K562 (cell line): ENCODE results near the gene LPCAT3. TPM values are rescaled to one million over a fixed set of nuclear protein-coding genes. Genes with fewer than 3 reads are reported as not detected.

ENCODE experiments used
- ATAC-seq: fragments of 200-7000 bp; cut with Tn5 transposase; 3 replicates; pipeline ENCODE4 v1.9.1; 2020; ENCODE audit warnings: moderate library complexity
- BruUV-seq: library from RNA; stranded (reverse); fragments of 400-500 nt; replicated peaks from 2 replicates; lab custom pipeline; 2021; lab: Mats Ljungman, UMichigan
- CTCF ChIA-PET: fragments of 300-600 bp; formaldehyde crosslinking; extraction: SDS; loops from one replicate; lab custom pipeline; 2021; ENCODE audit warnings: low intra/inter-chr PET ratio; lab: Yijun Ruan, JAX
- POLR2A ChIA-PET: fragments of 300-600, 350-650 bp; sonication (Branson Sonifier 250); formaldehyde crosslinking; extraction: SDS; loops from one replicate; lab custom pipeline; 2021; ENCODE audit warnings: antibody characterized with exemption, inconsistent platforms; lab: Yijun Ruan, JAX
- DNase-seq, 4 experiments: peaks; one replicate each; pipeline versions ENCODE4 v3.0.0 to v3.0.0-alpha.2; 2011 to 2018; ENCODE audit warnings: low spot score in 3 of 4, mixed read lengths in 3 of 4; ENCODE audit errors: extremely low read depth in 1 of 4
- FAIRE-seq: peaks from 2 replicates; lab custom pipeline; 2011; peaks lifted over from hg19 to GRCh38; lab: Jason Lieb, UNC
- H2AFZ ChIP-seq: 2 replicates; pipeline ENCODE4 v1.6.0; 2011; ENCODE audit warnings: low read depth, low read length, control low read depth, inconsistent platforms
- H3K27ac ChIP-seq: fragments of 200-600 bp; 3 replicates; pipeline ENCODE4 v1.8.0; 2011; ENCODE audit warnings: low read depth, mild to moderate bottlenecking, control low read depth, inconsistent platforms, low read length, moderate library complexity, mixed read lengths; ENCODE audit errors: extremely low read depth
- H3K27me3 ChIP-seq, 2 experiments: fragments of 300-600 bp in 1 of 2; 2 replicates in 1 of 2; 3 replicates in 1 of 2; pipeline versions ENCODE4 v1.6.0 to v1.8.0; 2011; ENCODE audit warnings: inconsistent platforms in 2 of 2, low read length in 2 of 2, mild to moderate bottlenecking in 1 of 2, mixed read lengths in 1 of 2, moderate library complexity in 1 of 2; ENCODE audit not compliant: control insufficient read depth in 2 of 2, insufficient read depth in 2 of 2
- H3K36me3 ChIP-seq: fragments of 300-600 bp; 3 replicates; pipeline ENCODE4 v1.8.0; 2011; ENCODE audit warnings: mild to moderate bottlenecking, low read length, inconsistent platforms; ENCODE audit not compliant: control insufficient read depth, insufficient read depth
- H3K4me1 ChIP-seq, 2 experiments: fragments of 200-600 bp in 1 of 2; replicated peaks in 1 of 2; 2 replicates in 1 of 2; 3 replicates in 1 of 2; pipeline versions ENCODE4 v1.5.1 to v1.8.0; 2011; ENCODE audit warnings: inconsistent platforms in 2 of 2, low read length in 2 of 2, mild to moderate bottlenecking in 1 of 2, mixed read lengths in 1 of 2, moderate library complexity in 1 of 2; ENCODE audit not compliant: control insufficient read depth in 2 of 2, insufficient read depth in 2 of 2
- H3K4me2 ChIP-seq: 2 replicates; pipeline ENCODE4 v1.6.1; 2011; ENCODE audit warnings: low read length, control low read depth, inconsistent platforms, mixed read lengths; ENCODE audit not compliant: insufficient read depth
- H3K4me3 ChIP-seq: fragments of 200-600 bp; sonication (generic), shearing (Covaris generic); 2 replicates; pipeline ENCODE4 v1.5.1; 2016; ENCODE audit warnings: control low read depth, inconsistent platforms
- H3K79me2 ChIP-seq: fragments of 200-600 bp; 3 replicates; pipeline ENCODE4 v1.8.0; 2011; ENCODE audit warnings: low read length, inconsistent platforms; ENCODE audit not compliant: control insufficient read depth, insufficient read depth
- H3K9ac ChIP-seq, 2 experiments: 2 replicates each; pipeline versions ENCODE4 v1.6.0 to v1.6.1; 2011; ENCODE audit warnings: low read depth in 2 of 2, low read length in 2 of 2, control low read depth in 1 of 2, inconsistent platforms in 1 of 2, mild to moderate bottlenecking in 1 of 2, mixed read lengths in 1 of 2; ENCODE audit not compliant: insufficient read depth in 1 of 2
- H3K9me1 ChIP-seq: one replicate; pipeline ENCODE4 v1.6.0; 2011; ENCODE audit warnings: inconsistent platforms, mild to moderate bottlenecking, low read length, moderate library complexity; ENCODE audit not compliant: control insufficient read depth, insufficient read depth
- H3K9me3 ChIP-seq: replicated peaks from 2 replicates; pipeline ENCODE4 v1.5.1; 2011; ENCODE audit warnings: low read depth, low read length, inconsistent platforms; ENCODE audit not compliant: control insufficient read depth, insufficient read depth
- H4K20me1 ChIP-seq: replicated peaks from 2 replicates; pipeline ENCODE4 v1.6.1; 2011; ENCODE audit warnings: low read length, inconsistent platforms, mixed read lengths; ENCODE audit not compliant: control insufficient read depth, insufficient read depth
- ARID1B ChIP-seq: fragments of 450-650 bp; IDR thresholded peaks from 2 replicates; pipeline ENCODE4 v1.6.1; 2016; ENCODE audit warnings: antibody characterized with exemption, mild to moderate bottlenecking, inconsistent platforms
- E2F3 ChIP-seq: fragments of 250-450 bp; sonication (Bioruptor Pico); IDR thresholded peaks from 2 replicates; pipeline ENCODE4 v1.4.0; 2020; ENCODE audit warnings: mild to moderate bottlenecking
- MGA ChIP-seq: fragments of 450-650 bp; IDR thresholded peaks from 2 replicates; pipeline ENCODE4 v1.6.1; 2016; ENCODE audit warnings: mild to moderate bottlenecking, moderate library complexity
- NR3C1 ChIP-seq: sonication (generic); formaldehyde crosslinking; IDR thresholded peaks from 2 replicates; pipeline ENCODE4 v1.8.1; 2022; ENCODE audit warnings: missing genetic modification reagents
- RBFOX2 ChIP-seq: fragments of 200-400 bp; formaldehyde crosslinking; IDR thresholded peaks from 2 replicates; pipeline ENCODE4 v1.6.1; 2017; ENCODE audit warnings: low read depth, mild to moderate bottlenecking, low read length, moderate library complexity
- WGBS: fragments of 100-300 bp; shearing (Covaris generic); methylation state at CpG from one replicate; pipeline ENCODE4 v1.1.6; 2016; ENCODE audit warnings: low coverage, mixed read lengths; ENCODE audit not compliant: insufficient coverage; ENCODE audit errors: missing lambda C conversion rate; 5-methylcytosine and 5-hydroxymethylcytosine counted together
- in situ Hi-C: fragments of 300-500 bp; cut with MboI; formaldehyde crosslinking; loops from 4 replicates; pipeline ENCODE4 v1.15.0; 2018; ENCODE audit warnings: inconsistent platforms, mixed read lengths
- intact Hi-C: fragments of 100-400 bp; cut with micrococcal nuclease; formaldehyde crosslinking; loops from 2 replicates; pipeline ENCODE4 v1.14.2; 2022
- polyA plus RNA-seq, 8 experiments: library from polyadenylated mRNA; depleted of rRNA in 4 of 8; stranded (reverse) in 5 of 8; unstranded in 3 of 8; fragments of >200 nt; fragmentation: Nextera tagmentation in 2 of 8; fragmentation: Illumina TruSeq in 1 of 8; extraction: Ambion mirVana in 2 of 8; extraction: Trizol in 1 of 8; gene quantifications; 2 replicates each; pipeline versions ENCODE4 v1.2.1 to v1.2.3, GENCODE V29; 2011 to 2014; ENCODE audit warnings: inconsistent platforms in 1 of 8, missing spikeins in 1 of 8
- total RNA-seq, 7 experiments: library from RNA; depleted of rRNA in 6 of 7; stranded (reverse); fragments of >200 nt in 6 of 7; fragmentation: Illumina TruSeq in 2 of 7; extraction: Trizol in 2 of 7; gene quantifications; 2 replicates each; pipeline versions ENCODE4 v1.2.1 to v1.2.3, GENCODE V29; 2011 to 2021; ENCODE audit warnings: low replicate concordance in 1 of 7
- TF ChIP-seq, protein P1 (sequence below): conservative IDR thresholded peaks from 2 replicates; pipeline ENCODE4 v1.6.1; 2011; ENCODE audit warnings: low read depth, mild to moderate bottlenecking, low read length; ENCODE audit not compliant: control insufficient read depth
- TF ChIP-seq, protein P2 (sequence below): fragments of 250-450 bp; sonication (Bioruptor Pico); IDR thresholded peaks from 2 replicates; pipeline ENCODE4 v1.4.0; 2020; ENCODE audit warnings: mild to moderate bottlenecking

The LPCAT3 gene
- total and polyA plus RNA-seq, 9 of the 15 experiments (the other 6 are each of a cell fraction or from before 2014, with no cell fraction given): 4.9 to 52.5 (median 25.3) TPM

GRCh38 chr12:6961278-6961694, 57.0 kb downstream of the LPCAT3 start:
- no peaks in the 10 kb centered on the region for H3K9me1 ChIP-seq
- in situ Hi-C loops: no loop called here
- H3K9me3 ChIP-seq: no peaks in the 10 kb centered on the region
- ChIA-PET POLR2A (interaction anchor here (0.6 to 8.0 kb wide), 15 partner anchors 9 to 407 kb away, joined by 3 to 98 read pairs (median 4); partner anchors contain the start of genes C12orf57, LPCAT3, RNU7-1 and SPSB2), CTCF (interaction anchor here (0.5 to 1.8 kb wide), 3 partner anchors 17 to 92 kb away, joined by 3 to 13 read pairs (median 5); partner anchors contain the start of genes C12orf57 and RNU7-1)
- no peaks in the 10 kb centered on the region for H4K20me1 ChIP-seq
- peak; percentile 8; the same call in 2 of the 3 replicates for ATAC-seq
- peak overlapping the region; percentile 96 for H3K27ac ChIP-seq
- DNase-seq: peak; percentile 51 to 70 (median 62)
- peaks cover 18% of the 10 kb centered on the region; the same call in 2 of the 3 replicates for H3K36me3 ChIP-seq
- H3K4me3 ChIP-seq: peak overlapping the region; percentile 42
- 3% methylated on average over 23 of the region's 24 CpGs for WGBS
- H3K79me2 ChIP-seq: peaks cover 10% of the 10 kb centered on the region; the same call in 2 of the 3 replicates
- peak overlapping the region; percentile 92 to 96 for H3K9ac ChIP-seq
- H3K27me3 ChIP-seq: no peaks in the 10 kb centered on the region
- H2AFZ ChIP-seq: peak overlapping the region; percentile 89
- intact Hi-C loops: loop anchor here (10.0 kb wide), 1 partner anchor 224 kb away; the partner anchor contains the start of gene PEX5
- TSS peak; percentile 81 for BruUV-seq
- peaks cover 44 to 69% of the 10 kb centered on the region in 2 experiments for H3K4me1 ChIP-seq
- H3K4me2 ChIP-seq: peak overlapping the region; percentile 95
- FAIRE-seq: no peak
- peak; percentile 37 for TF ChIP-seq ARID1B
- TF ChIP-seq RBFOX2: peak; percentile 78
- TF ChIP-seq, protein P1, sequence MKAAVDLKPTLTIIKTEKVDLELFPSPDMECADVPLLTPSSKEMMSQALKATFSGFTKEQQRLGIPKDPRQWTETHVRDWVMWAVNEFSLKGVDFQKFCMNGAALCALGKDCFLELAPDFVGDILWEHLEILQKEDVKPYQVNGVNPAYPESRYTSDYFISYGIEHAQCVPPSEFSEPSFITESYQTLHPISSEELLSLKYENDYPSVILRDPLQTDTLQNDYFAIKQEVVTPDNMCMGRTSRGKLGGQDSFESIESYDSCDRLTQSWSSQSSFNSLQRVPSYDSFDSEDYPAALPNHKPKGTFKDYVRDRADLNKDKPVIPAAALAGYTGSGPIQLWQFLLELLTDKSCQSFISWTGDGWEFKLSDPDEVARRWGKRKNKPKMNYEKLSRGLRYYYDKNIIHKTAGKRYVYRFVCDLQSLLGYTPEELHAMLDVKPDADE: no peak
- no peak for TF ChIP-seq NR3C1 (CRISPR knock-in tag)
- TF ChIP-seq MGA: peak; percentile 67
- TF ChIP-seq, protein P2, sequence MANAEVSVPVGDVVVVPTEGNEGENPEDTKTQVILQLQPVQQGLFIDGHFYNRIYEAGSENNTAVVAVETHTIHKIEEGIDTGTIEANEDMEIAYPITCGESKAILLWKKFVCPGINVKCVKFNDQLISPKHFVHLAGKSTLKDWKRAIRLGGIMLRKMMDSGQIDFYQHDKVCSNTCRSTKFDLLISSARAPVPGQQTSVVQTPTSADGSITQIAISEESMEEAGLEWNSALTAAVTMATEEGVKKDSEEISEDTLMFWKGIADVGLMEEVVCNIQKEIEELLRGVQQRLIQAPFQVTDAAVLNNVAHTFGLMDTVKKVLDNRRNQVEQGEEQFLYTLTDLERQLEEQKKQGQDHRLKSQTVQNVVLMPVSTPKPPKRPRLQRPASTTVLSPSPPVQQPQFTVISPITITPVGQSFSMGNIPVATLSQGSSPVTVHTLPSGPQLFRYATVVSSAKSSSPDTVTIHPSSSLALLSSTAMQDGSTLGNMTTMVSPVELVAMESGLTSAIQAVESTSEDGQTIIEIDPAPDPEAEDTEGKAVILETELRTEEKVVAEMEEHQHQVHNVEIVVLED (CRISPR knock-in tag): peak; percentile 57
- no peak for TF ChIP-seq E2F3 (CRISPR knock-in tag)
